AG08395 (cell line): ENCODE measurements around the gene PADI3.
"Not testable (repeated sequence)": the region's sequence is repeated elsewhere in the genome, so short reads cannot be mapped to it uniquely, and the experiment has no call there.

ENCODE experiments used
- DNase-seq: peaks from one replicate; pipeline ENCODE4 v3.0.0; 2012; ENCODE audit warnings: mixed read lengths, low spot score

The PADI3 gene

GRCh38 chr1:17241011-17241779 is 7.7 kb upstream of the PADI3 start:
- DNase-seq: not testable (repeated sequence)

- not testable (repeated sequence) for DNase-seq
Measured at GRCh38 chr1:17241780-17242074, 7.2 kb upstream of the PADI3 start.

- no peak for DNase-seq
Measured at GRCh38 chr1:17243274-17243673, 5.6 kb upstream of the PADI3 start.

- DNase-seq: no peak
Measured at GRCh38 chr1:17244821-17245740, 3.8 kb upstream of the PADI3 start.

- DNase-seq: no peak
Measured at GRCh38 chr1:17245816-17246325, 3.0 kb upstream of the PADI3 start.

GRCh38 chr1:17246971-17247370 is 1.9 kb upstream of the PADI3 start:
- DNase-seq: no peak

GRCh38 chr1:17250601-17251000 is 1.7 kb downstream of the PADI3 start:
- DNase-seq: no peak

GRCh38 chr1:17251246-17251645 is 2.3 kb downstream of the PADI3 start:
- no peak for DNase-seq

GRCh38 chr1:17251701-17252376 is 2.9 kb downstream of the PADI3 start:
- peak; percentile 44 for DNase-seq

GRCh38 chr1:17255336-17255735 is 6.4 kb downstream of the PADI3 start:
- DNase-seq: no peak

- DNase-seq: peak; percentile 54
Measured at GRCh38 chr1:17258116-17258757, 9.3 kb downstream of the PADI3 start.

- no peak for DNase-seq
Measured at GRCh38 chr1:17258758-17259130, 9.8 kb downstream of the PADI3 start.

GRCh38 chr1:17259233-17259873 is 10.5 kb downstream of the PADI3 start:
- DNase-seq: no peak

GRCh38 chr1:17260264-17260663 is 11.4 kb downstream of the PADI3 start:
- DNase-seq: no peak

- no peak for DNase-seq
Measured at GRCh38 chr1:17260738-17261137, 11.8 kb downstream of the PADI3 start.

GRCh38 chr1:17263936-17264335 is 15.0 kb downstream of the PADI3 start:
- no peak for DNase-seq

- no peak for DNase-seq
Measured at GRCh38 chr1:17264470-17264869, 15.6 kb downstream of the PADI3 start.

- peak; percentile 46 for DNase-seq
Measured at GRCh38 chr1:17265162-17265561, 16.3 kb downstream of the PADI3 start.

GRCh38 chr1:17265950-17266349 is 17.1 kb downstream of the PADI3 start:
- DNase-seq: no peak

- DNase-seq: no peak
Measured at GRCh38 chr1:17270891-17271765, 22.2 kb downstream of the PADI3 start.

- no peak for DNase-seq
Measured at GRCh38 chr1:17272066-17272465, 23.2 kb downstream of the PADI3 start.
